ENCODE measurements around the gene ZNRF1.

ZNRF1 gene

DNA sequence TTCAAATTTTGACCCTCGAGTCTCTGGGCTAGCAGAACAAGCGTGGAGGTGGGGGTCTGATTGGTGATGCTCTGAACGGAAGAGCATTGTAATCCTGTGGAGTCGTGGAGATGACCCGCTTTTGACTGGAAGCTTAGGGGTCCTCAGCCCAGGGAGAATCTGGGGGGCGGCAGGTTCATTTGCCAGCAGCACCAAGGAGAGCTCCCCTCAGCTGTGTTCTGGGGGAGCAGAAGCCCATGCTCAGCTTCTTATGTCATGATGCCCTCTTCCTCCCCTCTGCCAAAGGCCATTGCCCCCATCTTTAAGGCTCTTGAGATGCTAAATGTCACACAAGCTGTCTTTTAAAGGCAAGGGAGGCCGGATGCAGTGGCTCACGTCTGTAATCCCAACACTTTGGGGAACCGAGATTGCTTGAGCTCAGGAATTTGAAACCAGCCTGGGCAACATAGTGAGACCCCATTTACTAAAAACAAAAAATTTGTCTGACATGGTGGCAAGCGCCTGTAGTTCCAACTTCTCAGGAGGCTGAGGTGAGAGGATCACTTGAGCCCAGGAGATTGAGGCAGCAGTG is 98.5 kb downstream of the ZNRF1 start:
- no peak for DNase-seq (ENCODE audit: low read depth in 2 of 2)

GRCh38 chr16:75097941-75098901 is 99.4 kb downstream of the ZNRF1 start:
- peak in 1 of 2 donors; percentile 28 for DNase-seq (ENCODE audit: low read depth in 2 of 2)

DNA sequence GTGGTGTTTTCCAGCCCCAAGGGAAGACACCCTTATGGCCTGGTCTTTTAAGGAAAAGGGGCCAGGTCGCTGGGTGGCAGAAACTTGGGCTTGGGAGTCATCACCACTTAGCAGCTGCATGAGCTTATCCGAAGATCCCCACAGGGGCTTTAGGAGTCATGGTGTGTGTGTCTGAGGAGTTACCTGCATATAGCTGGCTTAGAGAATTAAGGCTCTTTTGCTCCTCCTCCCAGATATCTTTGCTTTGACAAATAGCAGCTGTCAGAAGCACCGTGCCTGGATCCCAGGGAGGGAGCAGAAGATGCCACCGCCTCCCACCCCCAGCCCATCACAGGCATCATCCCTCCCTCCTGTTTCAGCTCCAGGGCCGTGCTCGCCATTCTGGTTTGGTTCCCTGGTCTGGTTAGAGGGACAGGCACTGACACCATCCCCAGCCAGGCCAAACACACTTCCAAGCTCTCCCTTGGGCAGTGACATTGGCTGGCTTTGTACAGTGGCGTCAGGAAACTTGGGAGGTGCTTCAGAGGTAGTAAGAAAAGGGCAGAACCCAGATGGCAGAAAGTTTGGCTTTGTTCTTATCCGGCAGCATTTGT is 100.3 kb downstream of the ZNRF1 start:
- DNase-seq (ENCODE audit: low read depth in 2 of 2) = no peak

GRCh38 chr16:75099738-75100602 is 101.1 kb downstream of the ZNRF1 start:
- no peak for DNase-seq (ENCODE audit: low read depth in 2 of 2)

GRCh38 chr16:75100603-75100990 is 101.8 kb downstream of the ZNRF1 start:
- no peak for DNase-seq (ENCODE audit: low read depth in 2 of 2)

DNA sequence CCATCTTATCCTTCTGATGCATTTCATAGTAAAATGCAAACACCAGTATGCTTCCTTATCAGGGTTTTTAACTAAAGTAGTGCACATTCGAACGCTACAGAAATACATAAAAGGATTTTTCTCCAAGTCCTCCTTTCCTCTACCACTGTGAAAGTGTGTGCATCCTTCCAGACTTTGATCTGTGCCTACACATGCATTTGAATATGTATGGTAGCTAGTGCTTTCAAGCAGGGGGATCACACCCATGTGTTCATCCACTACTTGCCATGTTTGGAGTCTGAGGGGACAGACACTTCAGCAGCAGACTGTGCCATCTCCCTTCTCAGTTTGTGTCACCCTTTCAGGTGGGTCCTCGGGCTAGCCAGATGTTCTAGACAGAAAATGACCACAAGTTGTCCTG is 102.8 kb downstream of the ZNRF1 start:
- no peak for DNase-seq (ENCODE audit: low read depth in 2 of 2)

DNA sequence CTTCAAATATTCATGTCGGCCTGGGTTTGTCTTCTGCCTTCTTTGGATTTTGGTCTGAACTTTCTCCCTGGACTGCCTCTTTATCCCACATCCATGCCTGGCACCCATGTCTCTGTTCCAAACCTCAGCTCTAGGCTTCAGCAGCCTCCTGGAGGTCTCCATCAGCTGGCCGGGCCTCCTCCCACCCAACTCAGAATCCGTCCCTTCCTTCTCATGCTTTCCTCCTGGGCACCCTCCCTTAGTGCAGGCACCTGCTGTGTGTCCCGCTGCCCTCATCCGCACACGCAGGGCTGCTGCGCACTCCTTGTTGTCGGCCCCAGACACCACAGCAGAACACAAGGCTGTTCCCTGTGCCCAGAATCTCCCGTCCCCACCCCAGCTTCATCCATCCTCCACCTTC is 103.8 kb downstream of the ZNRF1 start:
- no peak for DNase-seq (ENCODE audit: low read depth in 2 of 2)

DNA sequence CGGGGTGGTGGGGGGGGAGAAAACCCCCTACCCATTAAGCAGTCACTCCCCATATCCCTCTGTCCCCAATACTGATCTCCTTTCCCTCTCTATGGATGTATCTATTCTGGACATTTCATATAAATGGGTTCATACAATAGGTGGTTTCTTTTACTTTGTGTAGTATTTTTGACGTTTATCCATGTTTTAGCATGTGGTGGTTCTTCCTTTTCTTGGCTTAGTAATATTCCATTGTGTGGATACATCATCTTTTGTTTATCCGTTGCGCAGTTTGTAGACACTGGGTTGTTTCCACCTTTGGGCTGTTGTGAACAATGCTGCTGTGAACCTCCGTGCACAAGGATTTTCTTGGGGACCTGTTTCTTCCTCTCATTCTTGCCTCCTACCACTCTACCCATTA is 105.2 kb downstream of the ZNRF1 start:
- DNase-seq (ENCODE audit: low read depth in 2 of 2) = no peak

DNA sequence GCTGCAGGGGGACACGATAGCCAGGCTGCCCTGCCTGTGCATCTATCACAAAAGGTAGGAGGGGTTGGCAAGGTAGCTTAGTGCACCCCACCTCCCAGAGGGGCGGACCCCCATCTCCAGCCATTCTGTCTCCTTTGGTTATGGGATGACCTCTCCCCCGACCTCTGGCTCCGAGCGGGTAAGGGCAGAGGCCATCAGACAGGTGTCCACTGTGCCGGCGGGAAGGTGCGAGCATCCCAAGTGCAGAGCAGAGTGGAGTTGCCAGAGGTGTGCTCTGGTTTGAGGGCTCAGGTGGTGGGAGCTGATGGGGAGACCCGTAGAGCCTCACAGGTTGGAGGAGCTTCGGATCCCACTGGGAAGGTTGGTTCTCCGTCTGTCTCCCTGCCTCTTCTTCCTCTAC is 106.0 kb downstream of the ZNRF1 start:
- no peak for DNase-seq (ENCODE audit: low read depth in 2 of 2)

DNA sequence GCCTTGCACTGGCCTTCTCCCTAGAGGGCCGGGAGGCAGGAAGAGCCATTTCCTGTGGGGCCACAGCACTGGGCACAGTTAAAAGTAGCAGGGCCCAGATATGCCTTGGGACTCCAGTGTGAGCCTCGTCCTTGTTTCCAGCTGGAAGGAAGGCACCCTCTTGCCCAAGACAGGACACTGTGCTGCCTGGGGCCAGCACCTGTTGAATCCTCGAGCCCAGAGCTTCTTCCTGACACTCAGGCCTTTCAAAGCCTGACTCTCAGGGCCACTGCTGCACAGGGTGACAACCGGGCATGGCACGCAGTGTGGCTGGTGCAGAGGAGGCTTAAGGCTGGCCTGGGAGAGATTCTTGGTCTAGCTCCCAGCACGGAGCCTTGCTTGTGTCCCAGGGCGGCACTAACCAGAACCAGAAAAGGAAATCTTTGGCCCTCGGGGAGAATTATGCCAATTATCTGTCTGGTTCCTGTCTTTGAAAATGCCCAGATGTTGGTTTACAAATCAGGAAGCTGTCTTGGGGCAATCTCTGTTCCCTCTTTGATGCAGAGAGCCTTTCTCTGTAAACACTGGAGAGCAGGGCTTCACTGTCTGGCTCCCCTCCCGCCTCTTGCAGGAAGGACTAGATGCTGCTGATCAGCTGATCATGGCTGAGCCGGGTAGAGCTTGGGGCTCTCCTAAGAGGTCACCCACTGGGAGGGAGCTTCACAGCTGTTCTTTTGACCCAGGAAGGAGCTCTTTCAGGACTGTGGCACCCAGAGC is 106.7 kb downstream of the ZNRF1 start:
- DNase-seq (ENCODE audit: low read depth in 2 of 2) = no peak

- DNase-seq (ENCODE audit: low read depth in 2 of 2) = no peak
Measured at GRCh38 chr16:75106351-75107274, 107.8 kb downstream of the ZNRF1 start.

DNA sequence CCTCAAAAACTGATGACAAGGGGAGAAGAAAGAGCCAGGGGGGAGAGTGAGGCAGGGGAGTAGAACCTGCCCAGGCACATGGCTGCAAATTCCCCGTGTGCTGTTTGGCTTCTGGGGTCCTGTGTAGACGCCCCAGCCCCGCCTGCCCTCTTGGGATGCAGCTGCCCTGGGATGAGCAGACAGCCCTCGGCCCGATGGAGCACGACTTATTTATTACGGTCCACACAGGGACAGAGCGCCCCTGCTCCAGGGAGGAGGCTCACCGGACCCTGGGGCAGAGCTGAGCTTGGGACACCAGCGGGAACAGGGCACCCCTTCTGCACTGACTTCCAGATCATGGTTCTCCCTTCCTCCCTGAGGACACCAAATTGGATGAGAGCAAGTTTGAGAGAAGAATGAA is 108.7 kb downstream of the ZNRF1 start:
- no peak for DNase-seq (ENCODE audit: low read depth in 2 of 2)

DNA sequence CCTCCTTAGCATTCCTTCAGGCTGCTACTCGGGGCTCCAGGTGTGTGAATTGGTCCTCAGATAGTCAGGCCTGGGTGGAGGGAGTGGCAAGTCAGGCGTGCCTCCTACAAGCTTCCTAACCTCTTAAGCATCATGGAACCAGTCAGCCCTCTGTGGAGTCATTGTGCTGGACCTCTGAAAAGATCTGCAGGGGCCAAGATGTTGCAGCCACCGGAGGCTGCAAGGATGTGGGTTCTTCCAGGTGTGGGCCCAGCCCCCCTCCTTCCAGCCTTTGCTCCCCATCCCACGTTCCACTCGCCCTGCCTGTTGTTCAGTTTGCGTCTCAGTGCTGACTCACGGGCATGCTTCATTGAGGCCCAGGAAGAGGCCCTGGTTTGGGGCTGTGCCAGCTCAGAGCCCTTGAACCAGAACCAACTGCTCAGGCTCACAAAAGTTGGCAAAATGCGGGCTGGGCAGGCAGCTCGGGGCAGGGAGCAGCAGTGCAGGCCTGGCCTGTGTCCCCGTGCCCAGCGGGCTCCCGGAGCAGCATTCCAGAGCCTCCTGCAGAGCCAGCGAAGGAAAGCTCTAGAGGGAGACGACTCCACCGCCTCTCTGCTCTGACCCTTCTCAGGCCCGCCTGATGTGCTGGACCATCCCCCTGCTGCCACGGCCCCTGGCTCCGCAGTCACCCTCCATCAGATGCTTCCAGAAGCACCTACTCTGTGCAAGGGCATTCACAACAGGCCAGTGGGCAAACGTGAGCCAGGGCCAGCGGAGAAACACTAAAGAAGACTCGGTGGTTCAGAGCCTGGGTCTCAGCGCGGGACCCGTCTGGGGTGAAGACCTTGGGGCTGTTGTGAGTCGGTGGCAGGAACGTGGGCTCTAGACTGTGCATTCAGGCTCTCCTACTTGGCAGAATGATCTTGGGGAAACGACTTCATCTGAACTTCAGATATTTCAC is 110.2 kb downstream of the ZNRF1 start:
- DNase-seq (ENCODE audit: low read depth in 2 of 2) = peak; percentile 31 to 49

GRCh38 chr16:75109732-75110243 is 111.0 kb downstream of the ZNRF1 start:
- DNase-seq (ENCODE audit: low read depth in 2 of 2) = no peak

- peak; percentile 56 to 62 for DNase-seq (ENCODE audit: low read depth in 2 of 2)
Measured at GRCh38 chr16:75110637-75111513, 112.1 kb downstream of the ZNRF1 start.

GRCh38 chr16:75111514-75111940 is 112.7 kb downstream of the ZNRF1 start:
- DNase-seq (ENCODE audit: low read depth in 2 of 2) = no peak

- DNase-seq (ENCODE audit: low read depth in 2 of 2) = no peak
Measured at GRCh38 chr16:75111961-75112733, 113.3 kb downstream of the ZNRF1 start.

Measured in stimulated activated CD8-positive, alpha-beta memory T cell treated with anti-CD3 and anti-CD28 coated beads, Interleukin-2, amount 100 ng/mL, for 1 hour (primary cell).